H9 (cell line): ENCODE data around the gene SNCB. TPM values are rescaled to one million over a fixed set of nuclear protein-coding genes. Genes with fewer than 3 reads are reported as not detected.

Experiments
- DNase-seq: peaks from one replicate; pipeline ENCODE4 v3.0.0-alpha.2; 2017
- H2AFZ ChIP-seq: one replicate; pipeline ENCODE4 v1.6.1; 2013; ENCODE audit warnings: mild to moderate bottlenecking, low read length, control low read depth, moderate library complexity
- H2AK5ac ChIP-seq: 2 replicates; pipeline ENCODE4 v1.6.1; 2013; ENCODE audit warnings: low read length, control low read depth, mixed read lengths; ENCODE audit not compliant: insufficient read length
- H2BK120ac ChIP-seq: one replicate; pipeline ENCODE4 v1.6.1; 2013; ENCODE audit warnings: low read depth, mild to moderate bottlenecking, low read length, control low read depth, inconsistent platforms; ENCODE audit not compliant: poor library complexity, severe bottlenecking
- H2BK12ac ChIP-seq: 2 replicates; pipeline ENCODE4 v1.6.1; 2013; ENCODE audit warnings: low read length, control low read depth, mixed read lengths, low read depth; ENCODE audit not compliant: insufficient read length
- H2BK15ac ChIP-seq: 2 replicates; pipeline ENCODE4 v1.6.1; 2013; ENCODE audit warnings: low read depth, low read length, control low read depth
- H2BK20ac ChIP-seq: one replicate; pipeline ENCODE4 v1.6.1; 2013; ENCODE audit warnings: low read depth, mild to moderate bottlenecking, low read length, control low read depth, inconsistent platforms; ENCODE audit not compliant: poor library complexity, severe bottlenecking
- H2BK5ac ChIP-seq: 2 replicates; pipeline ENCODE4 v1.6.1; 2013; ENCODE audit warnings: low read length, control low read depth, mixed read lengths; ENCODE audit not compliant: insufficient read length
- H3K14ac ChIP-seq: 2 replicates; pipeline ENCODE4 v1.6.1; 2013; ENCODE audit warnings: low read length, control low read depth; ENCODE audit not compliant: insufficient read depth
- H3K18ac ChIP-seq: 2 replicates; pipeline ENCODE4 v1.6.1; 2013; ENCODE audit warnings: low read depth, mild to moderate bottlenecking, mixed read lengths, low read length, control low read depth; ENCODE audit not compliant: insufficient read length
- H3K23ac ChIP-seq: 2 replicates; pipeline ENCODE4 v1.6.1; 2013; ENCODE audit warnings: low read length, control low read depth, mixed read lengths, low read depth; ENCODE audit not compliant: insufficient read length
- H3K23me2 ChIP-seq: 2 replicates; pipeline ENCODE4 v1.6.1; 2013; ENCODE audit warnings: low read depth, mild to moderate bottlenecking, mixed read lengths, low read length, control low read depth; ENCODE audit not compliant: insufficient read length, poor library complexity, severe bottlenecking
- H3K27ac ChIP-seq: 2 replicates; pipeline ENCODE4 v1.5.1; 2013; ENCODE audit warnings: low read length, control low read depth, mixed read lengths, low read depth; ENCODE audit not compliant: insufficient read length
- H3K27me3 ChIP-seq: 2 replicates; pipeline ENCODE4 v1.6.1; 2013; ENCODE audit warnings: low read length, control low read depth, inconsistent platforms; ENCODE audit not compliant: insufficient read depth
- H3K4ac ChIP-seq: 2 replicates; pipeline ENCODE4 v1.6.1; 2013; ENCODE audit warnings: low read depth, mild to moderate bottlenecking, control low read depth, inconsistent platforms, low read length, moderate library complexity
- H3K4me1 ChIP-seq: 2 replicates; pipeline ENCODE4 v1.6.1; 2013; ENCODE audit warnings: low read length, control low read depth, inconsistent platforms; ENCODE audit not compliant: insufficient read depth
- H3K4me2 ChIP-seq: 2 replicates; pipeline ENCODE4 v1.6.1; 2013; ENCODE audit warnings: low read length, control low read depth, mixed read lengths; ENCODE audit not compliant: insufficient read length, insufficient read depth
- H3K56ac ChIP-seq: 2 replicates; pipeline ENCODE4 v1.6.1; 2013; ENCODE audit warnings: low read depth, mild to moderate bottlenecking, mixed read lengths, low read length, control low read depth; ENCODE audit not compliant: insufficient read length
- H3K79me1 ChIP-seq: 2 replicates; pipeline ENCODE4 v1.6.1; 2013; ENCODE audit warnings: low read depth, mild to moderate bottlenecking, moderate library complexity, low read length, control low read depth, inconsistent platforms; ENCODE audit not compliant: insufficient read depth, poor library complexity, severe bottlenecking
- H3K79me2 ChIP-seq: 2 replicates; pipeline ENCODE4 v1.6.1; 2013; ENCODE audit warnings: low read length, control low read depth, inconsistent platforms; ENCODE audit not compliant: insufficient read depth
- H3K9ac ChIP-seq: 2 replicates; pipeline ENCODE4 v1.6.1; 2013; ENCODE audit warnings: low read length, control low read depth, mixed read lengths; ENCODE audit not compliant: insufficient read length; ENCODE audit errors: extremely low read depth
- H3K9me3 ChIP-seq: one replicate; pipeline ENCODE4 v1.6.1; 2013; ENCODE audit warnings: low read depth, low read length, inconsistent platforms; ENCODE audit not compliant: control insufficient read depth
- H3T11ph ChIP-seq: one replicate; pipeline ENCODE4 v1.6.1; 2013; ENCODE audit warnings: mild to moderate bottlenecking, low read length, control low read depth, inconsistent platforms
- H4K20me1 ChIP-seq: one replicate; pipeline ENCODE4 v1.6.1; 2013; ENCODE audit not compliant: control insufficient read depth, insufficient read length, insufficient read depth
- H4K5ac ChIP-seq: 2 replicates; pipeline ENCODE4 v1.6.1; 2013; ENCODE audit warnings: low read depth, mild to moderate bottlenecking, mixed read lengths, low read length, control low read depth; ENCODE audit not compliant: insufficient read length
- H4K8ac ChIP-seq: replicated peaks from 2 replicates; pipeline ENCODE4 v1.6.1; 2013; ENCODE audit warnings: low read length, control low read depth, mixed read lengths, low read depth; ENCODE audit not compliant: insufficient read length
- H4K91ac ChIP-seq: 2 replicates; pipeline ENCODE4 v1.6.1; 2013; ENCODE audit warnings: low read depth, mild to moderate bottlenecking, moderate library complexity, mixed read lengths, low read length, control low read depth; ENCODE audit not compliant: insufficient read length
- H3K27ac Mint-ChIP-seq, 3 experiments: 2 replicates in 2 of 3; 3 replicates in 1 of 3; pipeline ENCODE4 v1.8.0; 2020 to 2021; ENCODE audit warnings: mixed read lengths in 3 of 3, mild to moderate bottlenecking in 1 of 3, moderate library complexity in 1 of 3
- H3K27me3 Mint-ChIP-seq: 2 replicates; pipeline ENCODE4 v1.8.0; 2021; ENCODE audit warnings: low read depth, mild to moderate bottlenecking, moderate library complexity, mixed read lengths
- H3K36me3 Mint-ChIP-seq, 3 experiments: 2 replicates in 2 of 3; 3 replicates in 1 of 3; pipeline ENCODE4 v1.8.0; 2020 to 2021; ENCODE audit warnings: low read depth in 3 of 3, mixed read lengths in 3 of 3; ENCODE audit not compliant: insufficient read depth in 1 of 3
- H3K4me1 Mint-ChIP-seq, 2 experiments: 2 replicates each; pipeline ENCODE4 v1.8.0; 2020; ENCODE audit warnings: mixed read lengths in 2 of 2
- H3K4me3 Mint-ChIP-seq, 2 experiments: 2 replicates in 1 of 2; 3 replicates in 1 of 2; pipeline ENCODE4 v1.8.0; 2020 to 2021; ENCODE audit warnings: mild to moderate bottlenecking in 2 of 2, mixed read lengths in 2 of 2, moderate library complexity in 1 of 2
- H3K9me3 Mint-ChIP-seq, 2 experiments: 2 replicates in 1 of 2; 3 replicates in 1 of 2; pipeline ENCODE4 v1.8.0; 2020; ENCODE audit warnings: mild to moderate bottlenecking in 2 of 2, mixed read lengths in 2 of 2, moderate library complexity in 1 of 2
- WGBS: extraction: QIAGEN DNeasy Blood & Tissue Kit; methylation state at CpG from one replicate; pipeline ENCODE4 v1.1.7; 2013; ENCODE audit warnings: missing lambda C conversion rate, low lambda C conversion rate, mixed read lengths; ENCODE audit not compliant: insufficient read length; ENCODE audit errors: extremely low coverage; 5-methylcytosine and 5-hydroxymethylcytosine counted together
- total RNA-seq: library from RNA; stranded (reverse); gene quantifications from 2 replicates; pipeline ENCODE4 v1.2.1, GENCODE V29; 2021
- TF ChIP-seq, protein P1 (sequence below): fragments of 200-600 bp; sonication (generic); conservative IDR thresholded peaks from 3 replicates; pipeline ENCODE4 v1.8.0; 2021; ENCODE audit warnings: antibody characterized with exemption, mild to moderate bottlenecking

The SNCB gene
- total RNA-seq, 1 experiment from 2014 or later = 3.5 TPM

DNA sequence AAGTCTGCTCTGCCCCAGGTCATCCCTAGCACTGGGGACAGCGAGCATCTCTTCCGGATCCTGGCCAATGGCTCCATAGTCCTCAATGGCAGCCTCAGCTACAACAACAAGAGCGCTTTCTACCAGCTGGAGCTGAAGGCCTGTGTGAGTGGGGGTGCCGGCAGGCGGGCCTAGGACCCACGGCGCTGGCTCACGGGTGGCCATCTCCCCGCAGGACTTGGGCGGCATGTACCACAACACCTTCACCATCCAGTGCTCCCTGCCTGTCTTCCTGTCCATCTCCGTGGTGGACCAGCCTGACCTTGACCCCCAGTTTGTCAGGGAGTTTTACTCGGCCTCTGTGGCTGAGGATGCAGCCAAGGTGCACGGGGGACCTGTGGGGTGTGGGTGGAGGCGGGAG, 55.3 kb downstream of the SNCB start:
- H3K36me3 Mint-ChIP-seq = no peaks in the 10 kb centered on the region
- no CpG with 5 or more reads among the region's 14 CpGs for WGBS
- H3K4me1 ChIP-seq = no peaks in the 10 kb centered on the region
- H4K8ac ChIP-seq = no peak overlapping the region
- H3K18ac ChIP-seq = no peak overlapping the region
- H3K27me3 ChIP-seq = no peaks in the 10 kb centered on the region
- H2AK5ac ChIP-seq = no peak overlapping the region
- no peak overlapping the region for H2AFZ ChIP-seq
- no peaks in the 10 kb centered on the region for H3K23me2 ChIP-seq
- TF ChIP-seq, protein P1, sequence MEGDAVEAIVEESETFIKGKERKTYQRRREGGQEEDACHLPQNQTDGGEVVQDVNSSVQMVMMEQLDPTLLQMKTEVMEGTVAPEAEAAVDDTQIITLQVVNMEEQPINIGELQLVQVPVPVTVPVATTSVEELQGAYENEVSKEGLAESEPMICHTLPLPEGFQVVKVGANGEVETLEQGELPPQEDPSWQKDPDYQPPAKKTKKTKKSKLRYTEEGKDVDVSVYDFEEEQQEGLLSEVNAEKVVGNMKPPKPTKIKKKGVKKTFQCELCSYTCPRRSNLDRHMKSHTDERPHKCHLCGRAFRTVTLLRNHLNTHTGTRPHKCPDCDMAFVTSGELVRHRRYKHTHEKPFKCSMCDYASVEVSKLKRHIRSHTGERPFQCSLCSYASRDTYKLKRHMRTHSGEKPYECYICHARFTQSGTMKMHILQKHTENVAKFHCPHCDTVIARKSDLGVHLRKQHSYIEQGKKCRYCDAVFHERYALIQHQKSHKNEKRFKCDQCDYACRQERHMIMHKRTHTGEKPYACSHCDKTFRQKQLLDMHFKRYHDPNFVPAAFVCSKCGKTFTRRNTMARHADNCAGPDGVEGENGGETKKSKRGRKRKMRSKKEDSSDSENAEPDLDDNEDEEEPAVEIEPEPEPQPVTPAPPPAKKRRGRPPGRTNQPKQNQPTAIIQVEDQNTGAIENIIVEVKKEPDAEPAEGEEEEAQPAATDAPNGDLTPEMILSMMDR = no peak
- no peak overlapping the region for H3T11ph ChIP-seq
- H3K79me2 ChIP-seq = no peaks in the 10 kb centered on the region
- H3K9me3 ChIP-seq = no peaks in the 10 kb centered on the region
- no peak overlapping the region for H2BK120ac ChIP-seq
- H3K4ac ChIP-seq = no peak overlapping the region
- no peaks in the 10 kb centered on the region for H4K20me1 ChIP-seq
- H3K79me1 ChIP-seq = no peaks in the 10 kb centered on the region
- no peak overlapping the region for H3K4me2 ChIP-seq
- no peak overlapping the region for H3K56ac ChIP-seq
- H4K91ac ChIP-seq = no peak overlapping the region
- no peaks in the 10 kb centered on the region for H3K9me3 Mint-ChIP-seq
- H4K5ac ChIP-seq = no peak overlapping the region
- peaks cover 2 to 12% of the 10 kb centered on the region in 2 experiments; a peak in 3 of 4 replicates for H3K4me1 Mint-ChIP-seq
- H3K9ac ChIP-seq = no peak overlapping the region
- no peak overlapping the region for H3K27ac ChIP-seq
- H3K14ac ChIP-seq = no peak overlapping the region
- peaks cover 44% of the 10 kb centered on the region for H3K27me3 Mint-ChIP-seq
- DNase-seq = no peak
- no peak overlapping the region for H2BK20ac ChIP-seq
- no peak overlapping the region for H2BK12ac ChIP-seq
- no peak overlapping the region for H3K27ac Mint-ChIP-seq
- no peak overlapping the region for H2BK15ac ChIP-seq
- no peak overlapping the region for H2BK5ac ChIP-seq
- no peak overlapping the region for H3K23ac ChIP-seq
- no peak overlapping the region; a peak in 1 of 5 replicates for H3K4me3 Mint-ChIP-seq
